Psoas muscle (tissue), 8 donors: Measurements from ENCODE around the gene ARMCX6. TPM values are rescaled to one million over a fixed set of nuclear protein-coding genes. Genes with fewer than 3 reads are reported as not detected.

Source experiments
- ATAC-seq, 4 donors: fragments of 200-7000 bp; cut with Tn5 transposase; one replicate each; pipeline ENCODE4 v1.9.1; 2020; ENCODE audit warnings: moderate library complexity in 3 of 4, mild to moderate bottlenecking in 2 of 4
- DNase-seq, 2 donors: peaks; one replicate each; pipeline ENCODE4 v3.0.0-alpha.2; 2020
- H3K27ac ChIP-seq: fragments of 200-600 bp; one replicate; pipeline ENCODE4 v1.8.0; 2022
- H3K27me3 ChIP-seq, 3 donors: fragments of 200-600 bp in 1 of 3; one replicate each; pipeline versions ENCODE4 v1.6.1 to v1.8.0; 2013 to 2022; ENCODE audit warnings: low read length in 2 of 3, mild to moderate bottlenecking in 2 of 3, moderate library complexity in 1 of 3; ENCODE audit not compliant: insufficient read depth in 3 of 3
- H3K36me3 ChIP-seq, 2 donors: fragments of 200-600 bp in 1 of 2; one replicate each; pipeline versions ENCODE4 v1.6.1 to v1.8.0; 2013 to 2022; ENCODE audit warnings: low read depth in 1 of 2, mild to moderate bottlenecking in 1 of 2, moderate library complexity in 1 of 2; ENCODE audit not compliant: insufficient read depth in 1 of 2
- H3K4me1 ChIP-seq: fragments of 200-600 bp; one replicate; pipeline ENCODE4 v1.8.0; 2022
- H3K4me3 ChIP-seq: fragments of 200-600 bp; one replicate; pipeline ENCODE4 v1.8.0; 2022; ENCODE audit warnings: mild to moderate bottlenecking
- H3K9me3 ChIP-seq: fragments of 200-600 bp; one replicate; pipeline ENCODE4 v1.8.0; 2022
- WGBS, 3 donors: extraction: QIAGEN DNeasy Blood & Tissue Kit; methylation state at CpG; one replicate each; pipeline versions ENCODE4 v1.1.6 to v1.1.7; 2013; 5-methylcytosine and 5-hydroxymethylcytosine counted together
- intact Hi-C, 2 donors: fragments of 100-400 bp; cut with DNase I; formaldehyde crosslinking; loops; one replicate each; pipeline versions ENCODE4 v1.11.0 to v1.14.2; 2022
- long read RNA-seq, 2 donors: library from polyadenylated mRNA; unstranded; transcript quantifications; one replicate each; pipeline ENCODE4 v2.0.0, GENCODE V29; 2021
- polyA plus RNA-seq, 3 donors: library from polyadenylated mRNA; stranded (reverse); fragments of 200-250 nt; gene quantifications; one replicate each; pipeline ENCODE4 v1.2.3, GENCODE V29; 2013
- total RNA-seq, 4 donors: library from RNA; stranded (reverse); fragmentation: NEBNext Ultra II Directional in 2 of 4; extraction: Animal tissue kit (Norgen Biotek cat#: 25700) in 2 of 4; gene quantifications; one replicate each; pipeline versions ENCODE4 v1.2.1 to v1.2.4, GENCODE V29; 2021 to 2023
- TF ChIP-seq, protein P1 (sequence below): fragments of 200-600 bp; IDR thresholded peaks from one replicate; pipeline ENCODE4 v1.8.0; 2022; ENCODE audit warnings: antibody characterized with exemption
- donor health status: healthy with polysubstance abuse.
- donor health status: DM: no; HTN: no; CAD: no; lungs with moderate emphysema.
- donor health status: Bipolar disorder and iron deficiency.
- donor health status: healthy.
- donor health status: DM: yes; HTN: yes; CAD: no.
- donor health status: DM: no; HTN: no; CAD: no.
- donor health status: DM: no; HTN: no; CAD: no.
- donor health status: DM: yes; HTN: yes; CAD: no.

The ARMCX6 gene
- total RNA-seq (10 to 100 TPM; 10.5 to 32.1 (median 20.8) TPM), polyA plus RNA-seq (10 to 100 TPM; 10.1 to 35.6 (median 16.7) TPM)
- long read RNA-seq, donor 1, partial matches to known transcripts, result 0 of 3 reads
- long read RNA-seq, donor 1, other reads (novel, unspliced or antisense), result 0 of 3 reads
- long read RNA-seq, donor 2, partial matches to known transcripts, result 0 of 3 reads
- long read RNA-seq, donor 2, other reads (novel, unspliced or antisense), result 0 of 3 reads

DNA sequence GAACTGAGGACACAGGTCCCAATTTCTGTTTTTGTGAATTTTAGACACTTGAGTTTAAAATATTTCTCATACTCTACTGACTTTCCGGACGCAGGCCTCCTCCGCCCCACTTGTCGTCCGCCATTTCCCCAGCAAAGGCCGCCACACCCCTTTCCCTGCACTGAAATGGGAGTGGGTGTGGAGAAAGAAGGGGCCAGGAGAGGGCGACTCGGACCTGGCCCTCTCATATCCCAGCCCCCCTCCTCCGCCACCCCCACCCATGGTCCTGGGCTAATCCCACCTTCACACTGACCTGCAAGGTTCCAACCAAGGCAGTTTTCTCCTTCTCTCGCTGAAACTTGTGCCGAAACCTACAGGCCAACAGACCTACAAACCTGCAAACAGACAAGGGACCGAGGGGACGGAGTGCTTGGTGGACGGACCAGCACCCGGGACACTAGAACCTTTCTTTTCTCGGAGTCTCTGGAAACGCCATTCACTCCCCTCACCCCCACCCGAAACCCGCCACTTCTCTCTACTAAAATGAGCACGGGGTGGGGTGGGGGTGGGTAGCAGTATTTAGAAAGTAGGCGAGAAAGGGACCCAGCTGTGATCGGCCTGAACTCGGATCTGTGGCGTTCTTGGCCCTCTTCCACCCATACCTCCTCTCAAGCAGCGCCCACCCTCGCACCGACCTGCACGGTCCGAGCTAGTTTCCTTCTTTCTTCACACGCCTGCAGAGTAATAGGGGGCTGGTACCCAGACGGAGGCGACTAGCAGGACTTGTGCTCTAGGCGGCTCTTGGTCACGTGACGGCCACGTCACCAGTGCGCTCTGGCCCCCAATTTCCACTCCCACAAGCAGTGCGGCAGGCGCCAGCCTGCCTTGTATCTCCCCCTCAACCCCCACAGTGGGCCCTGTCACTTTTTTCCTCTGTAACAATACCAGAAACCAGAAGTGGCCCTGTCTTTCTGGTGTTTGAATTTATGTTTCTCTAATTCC, at the start of gene ARMCX6:
TSS of gene ARMCX6 (minus strand) at position 790 of the 981 bp plus-strand sequence. CDS start 1,380 bp downstream, outside the sequence.
- 1 to 34% (median 6%) methylated on average over 22 to 39 of the region's 39 CpGs for WGBS, 3 donors
- Histone ChIP-seq H3K27ac (peak within 1 kb of the TSS; percentile 76), H3K4me1 (peaks cover 5% of the 10 kb centered on the region), H3K27me3 (no peaks in the 10 kb centered on the region), H3K9me3 (no peaks in the 10 kb centered on the region), H3K36me3 (no peaks in the 10 kb centered on the region), H3K4me3 (peak within 1 kb of the TSS; percentile 72)
- ATAC-seq (peak; percentile 77 to 90 (median 84)), DNase-seq (peak; percentile 71 to 83)
- TF ChIP-seq, protein P1, sequence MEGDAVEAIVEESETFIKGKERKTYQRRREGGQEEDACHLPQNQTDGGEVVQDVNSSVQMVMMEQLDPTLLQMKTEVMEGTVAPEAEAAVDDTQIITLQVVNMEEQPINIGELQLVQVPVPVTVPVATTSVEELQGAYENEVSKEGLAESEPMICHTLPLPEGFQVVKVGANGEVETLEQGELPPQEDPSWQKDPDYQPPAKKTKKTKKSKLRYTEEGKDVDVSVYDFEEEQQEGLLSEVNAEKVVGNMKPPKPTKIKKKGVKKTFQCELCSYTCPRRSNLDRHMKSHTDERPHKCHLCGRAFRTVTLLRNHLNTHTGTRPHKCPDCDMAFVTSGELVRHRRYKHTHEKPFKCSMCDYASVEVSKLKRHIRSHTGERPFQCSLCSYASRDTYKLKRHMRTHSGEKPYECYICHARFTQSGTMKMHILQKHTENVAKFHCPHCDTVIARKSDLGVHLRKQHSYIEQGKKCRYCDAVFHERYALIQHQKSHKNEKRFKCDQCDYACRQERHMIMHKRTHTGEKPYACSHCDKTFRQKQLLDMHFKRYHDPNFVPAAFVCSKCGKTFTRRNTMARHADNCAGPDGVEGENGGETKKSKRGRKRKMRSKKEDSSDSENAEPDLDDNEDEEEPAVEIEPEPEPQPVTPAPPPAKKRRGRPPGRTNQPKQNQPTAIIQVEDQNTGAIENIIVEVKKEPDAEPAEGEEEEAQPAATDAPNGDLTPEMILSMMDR, result peak; percentile 34
- intact Hi-C loops, result loop anchor here in 1 of 2 donors (5.0 kb wide), 1 partner anchor 180 kb away; no protein-coding TSS in a partner anchor

DNA sequence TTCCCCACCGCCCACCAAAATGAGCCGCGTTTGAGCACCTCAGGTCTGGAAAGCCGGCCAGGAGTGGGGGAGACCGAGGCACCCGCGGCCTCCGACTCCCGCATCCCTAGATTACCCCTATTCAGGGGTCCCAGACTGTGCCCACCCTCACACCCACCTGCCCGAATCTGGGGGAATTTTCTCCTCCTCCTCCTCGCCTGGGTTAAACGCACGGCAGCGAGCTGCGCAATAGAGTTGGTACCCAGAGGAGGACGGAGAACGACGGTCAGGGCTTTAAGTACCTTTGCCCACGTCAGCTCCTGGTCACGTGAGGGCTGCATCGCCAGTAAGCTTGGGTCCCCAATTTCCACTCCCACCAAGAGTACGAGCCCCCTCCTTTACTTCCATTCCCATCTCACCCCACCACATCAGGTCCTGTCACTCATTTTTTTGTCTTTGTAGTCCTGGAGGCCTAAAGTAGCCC, 41.8 kb upstream of the ARMCX6 start, which contains the start of gene ARMCX2:
TSS of gene ARMCX2 (minus strand) at position 250 of the 463 bp plus-strand sequence. CDS start 2,262 bp downstream, outside the sequence.
- H3K4me3 ChIP-seq, result peak within 1 kb of the TSS; percentile 70
- DNase-seq (peak in 1 of 2 donors; percentile 30), ATAC-seq (peak; percentile 49 to 81 (median 56))
- peaks cover 0 to 29% (median 0%) of the 10 kb centered on the region in 3 donors for H3K27me3 ChIP-seq
- no peak within 1 kb of the TSS for H3K27ac ChIP-seq
- no peaks in the 10 kb centered on the region for H3K9me3 ChIP-seq
- intact Hi-C loops, result no loop called here
- H3K4me1 ChIP-seq, result no peaks in the 10 kb centered on the region
- peaks cover 0 to 4% of the 10 kb centered on the region in 2 donors for H3K36me3 ChIP-seq
- 1 to 25% (median 2%) methylated on average over 10 to 22 of the region's 22 CpGs for WGBS, 3 donors
- TF ChIP-seq, protein P1, result no peak

DNA sequence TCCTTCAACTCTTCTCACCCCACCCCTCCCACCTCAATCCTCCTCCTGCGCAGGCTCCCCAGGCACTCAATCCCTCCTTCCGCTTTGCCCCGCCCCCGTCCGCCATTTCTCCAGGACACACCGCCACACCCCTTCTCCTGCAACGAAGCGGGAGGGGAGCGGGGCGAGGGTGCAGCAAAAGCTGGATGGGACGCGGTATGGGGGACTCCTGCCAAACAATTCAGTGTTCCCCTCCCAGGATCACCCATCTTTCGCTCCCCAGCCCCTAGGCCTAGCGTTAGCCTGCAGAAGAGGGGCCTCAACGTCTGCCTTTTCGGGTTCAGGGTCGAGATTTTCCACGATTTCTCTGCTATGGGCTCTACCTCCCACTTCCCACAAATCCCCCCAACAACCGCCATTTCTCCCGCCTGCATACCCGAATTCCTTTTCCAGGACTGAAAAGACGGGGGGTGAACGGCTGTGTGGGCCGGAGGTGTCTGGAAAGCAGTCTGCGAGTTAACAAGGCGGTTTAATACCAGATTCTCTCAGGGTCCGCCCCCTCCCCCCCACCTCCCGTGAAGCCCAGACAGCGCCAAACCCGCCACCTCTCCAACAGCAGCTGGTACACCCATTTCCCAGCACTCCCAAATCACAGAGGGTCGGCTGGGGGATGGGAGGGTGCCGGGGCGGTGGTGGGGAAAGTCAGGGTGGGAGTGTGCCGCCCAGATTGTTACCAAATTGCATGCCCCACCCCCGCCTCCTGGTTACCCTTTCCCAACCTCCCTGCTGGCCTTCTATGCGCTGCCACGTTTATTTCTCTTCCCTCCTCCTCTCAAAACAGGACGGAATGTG, 41.1 kb upstream of the ARMCX6 start:
- H3K4me3 ChIP-seq, result peak overlapping the region; percentile 70
- H3K27ac ChIP-seq, result no peak overlapping the region
- no peaks in the 10 kb centered on the region for H3K4me1 ChIP-seq
- peaks cover 0 to 25% (median 0%) of the 10 kb centered on the region in 3 donors for H3K27me3 ChIP-seq
- peaks cover 0 to 4% of the 10 kb centered on the region in 2 donors for H3K36me3 ChIP-seq
- no peaks in the 10 kb centered on the region for H3K9me3 ChIP-seq
- WGBS, 3 donors, result 0 to 18% (median 1%) methylated on average over 24 to 38 of the region's 38 CpGs
- intact Hi-C loops, result no loop called here
- peak; percentile 57 to 89 (median 74) for ATAC-seq
- DNase-seq, result peak; percentile 74 to 78
- TF ChIP-seq, protein P1, result no peak

DNA sequence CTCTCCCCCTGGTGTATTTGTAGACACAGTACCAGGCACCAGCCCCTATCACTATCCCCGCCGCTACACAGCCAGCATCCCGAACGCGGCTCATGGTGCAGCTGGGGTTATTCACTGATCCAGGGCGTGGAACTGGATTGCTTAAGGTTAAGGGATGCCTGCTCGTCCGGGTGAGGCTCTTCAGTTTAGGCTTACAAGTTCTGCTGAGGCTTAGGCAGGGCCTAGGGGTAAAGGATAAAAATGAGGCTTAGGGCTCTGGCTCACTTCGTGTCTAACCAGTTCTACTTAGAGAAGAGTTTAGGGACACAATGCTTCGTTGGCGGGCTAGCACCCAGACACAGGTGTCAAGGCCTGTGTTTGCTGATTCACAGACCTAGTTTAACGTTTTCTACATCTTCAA, 39.7 kb upstream of the ARMCX6 start:
- peaks cover 0 to 20% (median 0%) of the 10 kb centered on the region in 3 donors for H3K27me3 ChIP-seq
- WGBS, 3 donors, result 82 to 94% (median 93%) methylated on average over 12 of the region's 12 CpGs
- DNase-seq (no peak), ATAC-seq (no peak)
- H3K27ac ChIP-seq, result no peak overlapping the region
- TF ChIP-seq, protein P1, result no peak
- H3K4me1 ChIP-seq, result no peaks in the 10 kb centered on the region
- intact Hi-C loops, result no loop called here
- H3K4me3 ChIP-seq, result no peak overlapping the region
- H3K36me3 ChIP-seq, result peaks cover 0 to 4% of the 10 kb centered on the region in 2 donors
- H3K9me3 ChIP-seq, result no peaks in the 10 kb centered on the region
